Stimulated activated CD8-positive, alpha-beta memory T cell treated with anti-CD3 and anti-CD28 coated beads, Interleukin-4, amount 100 ng/mL, for 24 hours (primary cell): ENCODE measurements around the gene CPVL.

Source experiments
- DNase-seq: peaks from one replicate; pipeline ENCODE4 v3.0.0-alpha.2; 2020; ENCODE audit warnings: low read depth

CPVL gene

DNA sequence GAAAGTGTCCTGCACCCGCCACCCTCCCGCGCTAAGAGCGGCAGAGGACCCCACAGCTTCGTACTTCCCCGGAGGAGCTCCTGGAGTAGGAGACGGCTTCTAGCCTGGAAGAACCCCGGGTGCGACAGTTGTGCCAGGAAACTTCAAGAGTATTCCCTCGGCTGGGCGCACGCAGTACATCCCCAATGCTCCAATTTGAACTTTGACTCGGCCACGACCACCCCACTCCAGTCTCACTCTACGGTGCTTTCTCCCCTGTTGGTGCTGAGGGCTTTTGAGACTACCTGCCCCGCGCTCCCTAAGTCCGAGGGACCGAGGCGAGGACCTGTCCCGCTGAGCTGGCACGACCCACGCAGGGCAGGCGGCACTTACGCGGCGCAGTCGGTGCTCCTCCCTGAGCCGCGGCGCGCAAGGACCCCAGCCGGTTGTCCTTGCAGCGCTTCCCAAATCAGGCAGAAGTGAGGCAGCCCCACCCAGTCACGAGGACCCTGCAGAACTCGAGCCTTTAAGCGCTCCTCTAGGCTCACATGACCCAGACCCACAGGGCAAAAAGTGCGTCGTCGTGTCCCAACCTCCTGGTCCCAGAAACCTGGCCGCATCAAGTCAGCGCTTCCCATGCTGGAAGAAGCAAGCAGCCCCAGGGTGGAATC lies at the start of gene CPVL:
TSS of gene CPVL (minus strand) at position 481 of the 650 bp plus-strand sequence. CDS start 25,476 bp downstream, outside the sequence.
- no peak for DNase-seq

DNA sequence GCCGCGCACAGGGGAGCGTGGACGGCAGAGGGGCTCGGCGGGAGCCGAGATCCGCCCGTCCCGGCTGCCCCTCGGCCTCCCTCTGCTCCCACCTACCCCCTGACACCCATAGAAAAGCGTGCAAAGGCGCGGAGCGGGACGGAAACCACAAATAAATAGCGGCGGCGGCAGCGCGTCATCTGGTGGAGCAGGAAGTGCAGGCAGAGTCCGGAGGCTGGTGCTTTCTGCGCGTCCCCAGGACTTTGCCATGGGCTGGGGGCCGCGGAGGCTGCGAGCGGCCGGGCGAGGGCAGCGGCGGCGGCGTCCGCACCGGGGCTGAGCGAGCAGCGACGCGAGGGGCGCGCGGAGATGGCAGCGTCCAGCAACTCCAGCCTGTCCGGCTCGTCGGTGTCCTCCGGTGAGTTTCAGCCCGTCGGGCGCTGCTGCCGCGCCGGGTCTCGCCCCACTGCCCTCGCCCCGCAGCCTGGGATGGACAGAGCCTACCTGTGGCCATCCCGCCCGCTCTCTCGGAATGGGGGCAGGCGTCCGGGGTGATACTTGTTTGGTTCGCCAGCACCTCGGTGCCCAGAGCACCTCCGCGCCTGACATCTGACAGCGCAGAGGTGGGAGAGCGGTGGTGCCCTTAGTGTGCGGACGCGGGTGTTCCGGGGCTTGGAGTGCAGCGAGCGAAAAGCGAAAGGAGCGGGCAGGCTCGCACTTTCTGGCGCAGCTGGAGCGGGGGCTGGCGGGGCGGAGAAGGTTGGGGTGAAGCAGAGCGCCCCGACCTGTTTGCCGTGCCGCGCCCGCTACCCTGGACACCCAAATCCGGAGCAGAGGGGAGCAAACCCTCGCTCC lies 48.5 kb upstream of the CPVL start, which contains the start of gene CHN2:
TSS of gene CHN2 (plus strand) at position 182 of the 834 bp plus-strand sequence.
- DNase-seq, result peak; percentile 37

DNA sequence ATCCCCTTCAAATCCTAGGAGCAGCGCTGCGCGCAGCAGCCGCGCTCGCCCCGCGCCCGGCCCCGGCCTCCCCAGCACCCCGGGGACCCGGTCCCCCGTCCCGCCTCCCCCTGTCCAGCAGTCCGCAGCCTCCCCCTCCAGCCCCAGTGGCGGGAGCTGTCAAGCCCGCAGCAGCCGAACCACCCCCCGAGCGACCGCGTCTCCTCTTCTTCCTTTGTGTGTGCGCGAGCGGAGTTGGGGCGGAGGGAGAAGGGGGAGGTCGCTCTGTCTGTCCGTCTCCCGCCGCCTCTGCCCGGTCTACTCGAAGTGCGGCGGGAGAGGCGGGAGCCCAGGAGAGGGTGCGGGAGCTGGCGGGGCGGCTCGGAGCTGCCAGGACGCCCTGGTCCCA lies 47.9 kb upstream of the CPVL start:
- DNase-seq, result no peak

DNA sequence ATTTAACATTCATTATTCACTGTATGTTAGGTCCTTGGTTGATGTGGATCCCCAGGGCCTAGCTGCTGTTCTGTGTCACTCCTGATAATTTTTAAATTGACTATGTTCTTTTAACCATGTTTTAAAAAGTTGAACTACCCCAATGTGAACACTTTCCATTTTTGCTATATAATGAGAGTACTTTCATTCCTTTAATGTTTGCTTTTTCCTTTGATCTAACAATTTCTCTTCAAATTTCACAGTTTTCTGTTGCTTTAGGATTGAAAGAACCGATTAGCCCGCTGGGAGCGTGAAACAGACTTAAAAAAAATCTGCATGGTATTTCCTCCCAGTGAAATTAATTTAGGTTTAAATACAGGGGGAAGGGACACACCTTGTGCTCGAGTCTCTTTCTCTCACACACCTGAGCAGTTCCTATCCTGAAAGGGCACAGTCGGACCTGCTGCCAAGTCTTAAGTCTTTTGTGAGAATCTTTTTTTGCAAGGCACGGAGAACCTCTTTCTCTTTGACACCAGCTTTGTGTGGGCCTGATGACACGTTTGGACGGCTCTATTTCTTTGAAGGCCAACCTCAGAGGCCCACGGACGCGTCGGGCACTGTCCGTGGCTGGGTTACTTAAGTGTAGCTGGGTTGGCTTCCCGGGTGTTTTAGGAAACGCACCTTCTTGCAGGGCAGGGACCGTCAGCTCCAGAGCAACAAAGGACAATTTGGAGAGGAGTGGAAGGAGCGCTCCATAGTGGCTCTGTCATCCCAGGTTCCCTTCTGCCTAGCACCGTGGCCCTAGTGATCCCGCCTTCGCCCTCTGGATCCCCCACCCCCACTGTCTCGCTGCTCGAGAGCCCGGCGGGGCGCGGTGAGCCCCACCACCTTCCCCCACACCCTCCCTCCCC lies 47.2 kb upstream of the CPVL start:
- no peak for DNase-seq

DNA sequence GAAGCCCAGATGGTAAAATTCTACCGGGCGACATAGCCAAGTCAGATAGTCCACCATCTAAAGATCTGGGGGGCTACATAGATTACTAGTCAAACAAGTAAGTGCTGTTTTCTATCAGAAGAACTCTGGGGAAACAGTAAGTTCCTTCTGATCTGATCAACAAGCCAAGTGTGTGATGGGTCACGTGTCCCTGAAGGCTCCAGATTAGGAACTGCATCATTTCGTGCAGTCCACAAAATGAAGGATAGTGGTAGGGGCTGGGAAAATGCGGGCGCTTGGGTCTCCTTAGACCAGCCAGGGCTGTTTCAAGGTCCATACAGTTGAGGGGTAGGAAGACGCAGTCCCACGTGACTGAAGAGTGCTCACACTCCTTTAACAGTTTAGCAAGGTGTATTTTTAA lies 46.5 kb upstream of the CPVL start:
- no peak for DNase-seq

DNA sequence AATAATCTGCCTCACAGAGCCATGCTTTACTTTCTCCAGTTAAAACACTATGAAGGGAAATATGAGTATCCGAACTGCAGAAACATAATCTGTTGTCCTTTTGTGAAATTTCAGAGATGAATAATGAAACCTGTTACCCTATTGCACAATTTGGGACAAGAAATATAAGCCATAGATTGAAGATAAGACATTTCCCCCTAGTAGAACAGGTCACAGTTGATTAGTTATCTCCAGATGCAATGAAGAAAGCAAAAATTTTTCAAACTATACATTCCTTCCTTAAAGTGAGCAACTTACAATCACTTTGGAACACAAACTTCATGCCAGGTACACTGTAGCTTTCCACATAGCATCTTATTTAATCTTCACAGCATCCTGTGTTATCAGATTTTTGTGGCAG lies 46.0 kb upstream of the CPVL start:
- DNase-seq, result no peak

DNA sequence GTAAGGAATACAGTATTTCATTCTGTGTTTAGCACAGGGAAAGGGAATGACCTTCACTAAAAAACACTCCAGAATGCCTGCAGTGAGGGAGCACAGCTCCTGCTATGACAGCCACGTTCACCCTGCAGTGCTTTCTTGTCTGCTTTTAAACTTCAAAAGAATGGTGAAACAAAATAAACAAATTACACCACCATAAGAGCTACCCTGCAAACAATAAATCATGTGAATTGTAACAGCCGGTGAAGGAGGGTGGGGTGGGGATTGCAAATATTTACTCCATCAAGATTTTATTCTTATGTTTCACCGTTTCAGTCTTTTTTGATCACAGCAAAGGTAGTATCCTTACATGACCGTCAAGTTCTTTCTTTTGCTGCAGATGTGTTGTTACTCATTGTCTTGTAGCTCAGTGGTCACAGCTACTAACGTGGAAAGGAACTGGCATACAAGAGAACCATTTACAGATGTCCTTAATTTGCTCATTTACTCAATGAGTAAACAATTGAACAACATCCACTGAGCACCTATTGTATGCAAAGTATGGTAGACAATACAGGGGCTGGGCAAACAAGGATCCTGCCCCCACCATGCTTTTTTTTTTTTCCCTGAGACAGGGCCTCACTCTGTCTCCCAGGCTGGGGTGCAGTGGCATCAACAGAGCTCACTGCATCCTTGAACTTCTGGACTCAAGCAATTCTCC lies 44.2 kb upstream of the CPVL start:
- DNase-seq, result no peak

DNA sequence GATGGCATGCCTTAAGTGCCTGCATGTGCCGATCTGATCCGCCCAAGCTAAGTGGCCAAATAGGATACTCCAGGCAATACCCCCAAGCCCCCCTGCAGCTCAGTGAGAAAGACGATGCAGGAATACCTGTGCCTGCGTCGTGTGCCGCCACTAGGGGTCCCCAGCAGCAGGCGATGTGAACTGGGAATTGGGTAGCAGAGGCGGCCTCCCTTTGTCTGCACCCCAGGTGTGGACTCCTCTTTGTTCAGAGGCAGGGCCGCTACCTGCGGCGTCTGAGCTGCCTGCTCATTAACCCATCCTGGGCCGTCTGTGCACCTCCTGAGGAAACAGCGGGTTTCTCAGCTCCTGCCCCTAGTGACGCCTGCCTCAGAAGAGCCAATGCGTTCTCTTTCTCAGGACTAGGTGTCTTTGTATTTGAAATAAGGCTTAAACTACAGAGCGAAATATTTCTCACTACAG lies 43.4 kb upstream of the CPVL start:
- DNase-seq, result peak; percentile 50

DNA sequence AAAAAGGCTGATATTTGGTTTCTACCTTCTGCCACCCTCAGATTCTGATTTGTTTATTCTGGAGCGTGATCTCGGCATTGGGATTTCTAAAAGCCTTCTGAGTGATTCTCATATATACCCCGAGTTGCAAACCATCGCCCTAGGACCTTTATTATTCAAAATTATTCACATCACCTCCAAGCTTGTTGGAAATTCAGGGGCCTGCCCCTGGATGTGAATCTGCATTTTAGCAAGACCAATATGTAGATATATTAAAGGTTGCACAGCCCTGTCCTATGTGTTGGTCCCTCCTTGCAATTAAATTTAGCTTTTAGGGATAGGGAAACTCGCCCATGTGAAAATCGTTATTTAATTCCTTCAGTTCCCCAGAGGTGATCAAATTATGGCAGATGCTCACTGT lies 39.3 kb upstream of the CPVL start:
- DNase-seq, result no peak

DNA sequence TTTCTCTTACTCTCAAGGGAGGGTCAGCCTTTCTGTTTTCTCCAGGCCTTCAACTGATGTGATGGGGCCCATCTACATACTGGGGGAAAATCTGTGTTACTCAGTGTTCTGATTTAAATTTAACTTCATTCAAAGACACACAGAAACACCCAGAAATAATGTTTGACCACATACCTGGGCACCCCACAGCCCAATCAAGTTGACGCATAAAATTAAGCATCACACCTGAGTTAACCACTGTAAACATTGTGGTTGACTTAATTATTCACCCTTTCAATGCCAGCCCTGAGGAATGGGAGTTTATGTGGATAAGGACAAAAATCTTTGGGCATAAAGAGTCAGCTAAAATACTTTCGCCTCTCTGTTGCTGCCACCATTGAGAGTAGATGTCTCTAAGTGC lies 38.3 kb upstream of the CPVL start:
- no peak for DNase-seq

DNA sequence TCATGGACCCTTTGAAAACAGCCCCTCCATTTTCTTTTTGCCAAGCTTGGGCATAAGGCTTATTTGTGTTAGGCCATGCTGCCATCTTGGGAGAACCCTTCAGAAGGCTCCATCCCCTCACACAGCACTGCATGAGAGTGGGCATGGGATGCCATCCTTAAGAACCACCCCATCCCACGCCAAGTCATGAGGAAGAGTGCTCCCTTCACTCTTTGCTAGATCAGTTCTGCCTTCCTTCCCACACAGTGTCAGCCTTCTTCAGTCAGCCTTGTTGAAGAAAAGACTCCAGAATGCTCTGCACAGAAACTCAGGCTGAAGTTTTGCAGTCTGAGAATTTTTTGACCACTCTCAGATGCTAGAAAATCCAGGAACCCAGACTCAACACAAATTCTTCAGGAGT lies 32.8 kb upstream of the CPVL start:
- DNase-seq, result no peak

DNA sequence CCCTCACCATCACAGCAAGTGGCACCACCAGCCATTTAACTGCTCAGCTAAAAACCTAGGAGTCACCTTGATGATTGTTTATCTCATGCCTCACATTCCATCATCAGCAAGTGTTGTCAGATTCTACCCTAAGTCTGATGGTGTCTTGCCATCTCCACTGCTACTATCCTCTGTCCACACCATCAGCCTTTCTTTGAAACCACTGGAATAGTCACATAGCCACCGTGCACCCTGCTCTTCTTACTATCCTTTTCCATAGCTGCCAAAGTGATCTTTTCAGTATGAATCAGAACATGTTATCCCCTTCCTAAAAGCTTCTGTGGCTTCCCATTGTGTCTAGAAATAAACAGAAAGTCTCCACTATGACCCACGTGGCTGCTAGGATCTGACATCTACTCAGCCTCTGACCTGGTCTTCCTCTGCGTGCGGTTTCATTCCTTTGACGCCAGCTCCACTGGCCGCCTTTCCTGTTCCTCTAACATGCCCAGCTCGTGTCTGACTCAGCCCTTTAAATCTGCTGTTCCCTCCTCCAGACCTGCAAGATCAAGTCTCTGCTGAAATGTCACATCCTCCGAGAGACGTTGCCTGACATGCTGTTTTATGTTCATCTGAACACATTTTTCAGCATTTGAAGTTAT lies 31.7 kb upstream of the CPVL start:
- no peak for DNase-seq

DNA sequence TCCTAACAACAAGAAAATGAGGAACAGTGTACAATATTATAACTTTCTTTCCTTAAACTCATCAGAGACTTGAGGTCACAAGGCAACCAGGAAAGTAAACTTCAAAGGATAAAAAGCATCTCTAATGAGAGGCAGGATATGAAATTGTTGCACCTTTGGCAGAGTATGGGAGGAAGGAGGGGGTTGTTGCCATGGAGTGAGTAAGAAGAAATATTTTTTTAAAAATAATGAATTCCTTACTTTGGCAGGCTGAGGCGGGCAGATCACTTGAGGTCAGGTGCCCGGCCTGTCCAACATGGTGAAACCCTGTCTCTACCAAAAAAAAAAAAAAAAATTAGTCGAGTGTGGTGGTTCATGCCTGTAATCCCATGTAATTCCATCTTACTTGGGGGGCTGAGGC lies 27.1 kb upstream of the CPVL start:
- no peak for DNase-seq

DNA sequence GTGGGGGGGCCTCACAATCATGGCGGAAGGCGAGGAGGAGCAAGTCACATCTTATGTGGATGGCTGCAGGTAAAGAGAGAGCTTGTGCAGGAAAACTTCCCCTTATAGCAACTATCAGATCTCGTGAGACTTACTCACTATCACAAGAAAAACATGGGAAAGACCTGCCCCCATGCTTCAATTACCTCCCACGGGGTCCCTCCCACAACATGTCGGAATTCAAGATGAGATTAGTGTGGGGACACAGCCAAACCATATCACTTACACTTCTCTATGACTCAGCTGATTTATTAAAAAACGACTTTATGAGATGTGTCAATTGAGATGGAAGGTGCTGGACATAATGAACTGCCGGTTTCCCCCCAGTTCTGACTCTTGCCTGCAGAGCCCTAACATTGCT lies 24.4 kb upstream of the CPVL start:
- no peak for DNase-seq

DNA sequence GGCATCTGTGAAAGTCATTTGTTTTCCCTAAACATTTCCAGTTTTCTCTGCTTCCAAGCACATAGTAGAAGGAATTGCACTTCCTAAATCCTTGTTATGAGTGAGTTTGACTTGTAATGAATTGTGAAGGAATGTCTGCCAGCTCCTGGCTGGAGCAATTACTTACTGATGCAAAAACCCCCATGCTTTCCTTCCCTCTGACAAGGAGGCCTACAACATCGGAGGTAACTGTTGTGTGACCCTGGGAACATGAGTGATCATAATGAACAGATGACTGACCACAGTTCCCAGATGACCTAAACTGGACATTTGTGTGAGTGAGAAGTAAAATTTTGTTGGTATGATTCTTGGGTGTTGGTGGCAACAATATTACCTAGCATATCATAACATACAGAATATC lies 21.4 kb upstream of the CPVL start:
- DNase-seq, result no peak

DNA sequence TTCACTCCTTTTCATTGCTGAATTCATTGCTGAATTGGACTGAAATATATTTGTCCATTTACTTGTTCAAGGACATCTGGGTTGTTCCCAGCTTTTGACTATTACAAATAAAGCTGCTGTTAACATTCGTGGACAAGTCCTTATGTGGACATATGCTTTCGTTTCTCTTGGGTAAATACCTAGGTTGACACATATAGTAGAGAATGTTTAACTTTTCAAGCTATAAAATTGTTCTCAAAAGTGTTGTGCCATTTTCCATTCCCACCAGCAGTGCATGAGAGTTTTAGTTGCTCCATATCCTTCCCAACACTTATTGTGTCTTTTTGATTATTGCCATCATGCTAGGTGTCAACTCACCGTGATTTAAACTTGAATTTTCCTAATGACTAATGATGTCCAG lies 17.5 kb upstream of the CPVL start:
- no peak for DNase-seq

DNA sequence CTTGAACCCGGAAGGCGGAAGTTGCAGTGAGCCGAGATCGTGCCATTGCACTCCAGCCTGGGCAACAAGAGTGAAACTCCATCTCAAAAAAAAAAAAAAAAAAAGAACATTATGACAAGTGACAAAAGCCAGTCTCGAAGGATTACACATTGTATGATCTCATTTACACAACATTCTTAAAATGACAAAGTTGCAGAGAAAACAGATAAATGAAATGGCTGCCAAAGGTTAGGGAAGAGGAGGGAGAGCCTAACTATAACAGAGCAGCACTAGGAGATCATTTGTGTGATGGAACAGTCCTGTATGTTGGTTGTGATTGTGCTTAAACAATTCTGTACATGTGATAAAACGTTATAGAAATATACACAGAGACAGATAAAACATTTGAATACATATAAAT lies 16.2 kb upstream of the CPVL start:
- no peak for DNase-seq

DNA sequence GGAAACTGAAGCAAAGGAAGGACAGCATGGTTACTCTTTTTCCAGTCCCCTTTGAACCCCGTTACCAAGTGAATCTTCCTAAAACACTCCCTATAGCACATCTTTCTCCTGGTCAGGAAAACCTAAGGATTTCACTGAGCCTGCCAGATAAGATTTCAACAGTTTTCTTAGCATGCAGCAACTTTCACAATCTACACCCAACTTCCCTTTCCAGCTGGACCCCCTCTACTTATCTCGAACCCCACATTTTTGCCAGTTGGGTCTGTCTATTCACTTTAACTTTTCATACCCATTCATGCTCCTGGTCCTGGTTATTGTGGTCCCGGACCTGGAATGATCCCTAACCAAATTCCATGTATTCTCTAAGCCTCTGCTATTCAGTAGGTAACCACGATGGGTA lies 14.9 kb upstream of the CPVL start:
- DNase-seq, result no peak

DNA sequence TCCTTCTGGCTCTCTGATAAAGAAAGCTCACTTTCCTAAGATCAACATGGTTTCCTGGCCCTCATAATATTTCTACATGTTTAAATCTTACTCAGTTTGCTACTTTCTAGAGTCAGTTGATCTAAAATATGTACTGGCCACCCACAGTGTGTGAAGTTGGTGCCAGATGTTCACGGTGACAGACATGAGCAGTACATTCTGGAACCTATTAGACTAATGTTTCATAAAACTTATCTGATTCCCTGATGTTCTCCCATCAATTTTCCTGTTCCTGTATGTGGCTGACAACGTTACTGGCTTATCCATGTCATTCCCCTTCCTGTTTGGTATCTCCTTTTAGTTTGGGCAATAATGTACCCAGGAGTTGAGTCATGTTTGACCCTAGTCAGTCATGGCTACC lies 13.7 kb upstream of the CPVL start:
- no peak for DNase-seq

DNA sequence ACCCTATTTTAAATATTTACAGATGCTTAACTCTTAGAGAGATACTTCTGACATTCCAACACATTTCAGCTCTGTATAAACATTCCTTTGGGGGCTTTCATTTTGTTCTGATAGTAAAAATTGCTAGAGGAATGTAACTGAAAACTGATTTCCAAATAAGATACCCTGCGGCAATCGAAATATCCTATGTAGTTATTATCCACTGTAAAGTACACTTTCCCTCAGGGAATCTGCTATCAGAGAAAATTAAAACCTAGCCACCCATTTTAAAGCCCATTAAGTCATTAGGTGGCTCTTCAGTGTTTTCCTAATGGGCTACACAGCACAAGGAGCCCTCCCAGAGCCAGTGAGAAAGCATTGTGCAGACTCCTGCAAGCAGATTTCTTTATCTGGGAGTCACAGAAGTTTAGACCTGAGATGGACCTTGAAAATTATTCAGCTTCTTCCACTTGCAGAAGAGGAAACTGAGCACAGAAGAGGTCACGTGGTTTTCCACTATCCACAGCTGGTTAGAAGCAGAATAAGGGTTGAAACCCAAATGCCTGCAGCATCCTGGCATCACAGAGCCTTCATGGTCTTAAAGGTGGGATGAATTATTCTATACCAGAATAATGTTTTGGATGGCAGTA lies 12.6 kb upstream of the CPVL start:
- no peak for DNase-seq

DNA sequence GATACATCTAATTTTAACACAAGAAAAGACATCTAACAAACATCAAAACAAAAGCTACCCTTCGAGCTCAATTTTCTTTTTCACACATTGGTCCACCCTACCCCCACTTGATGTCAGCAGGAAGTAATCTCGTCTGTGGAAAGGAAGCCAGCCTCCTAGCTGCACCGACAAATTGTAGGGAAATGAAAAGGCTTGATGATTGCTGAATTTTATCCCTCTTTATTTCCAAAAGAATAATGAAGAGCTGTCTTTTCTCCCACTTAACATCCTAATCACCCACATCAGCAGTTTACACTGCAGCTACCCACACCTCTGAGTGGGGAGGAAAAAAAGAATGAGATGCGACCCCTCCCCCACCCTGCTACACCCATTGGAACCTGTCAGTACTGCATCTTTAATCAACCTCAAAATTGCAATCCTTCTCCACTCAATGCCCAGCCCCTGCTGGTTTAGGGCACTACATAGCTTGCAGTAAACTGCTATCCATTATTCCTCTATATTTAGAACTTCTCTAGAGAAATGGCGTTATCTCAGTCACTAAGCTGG lies 10.6 kb upstream of the CPVL start:
- no peak for DNase-seq
